Osteocyte (in vitro differentiated cells): ENCODE results near the gene C13orf46. TPM values are rescaled to one million over a fixed set of nuclear protein-coding genes. Genes with fewer than 3 reads are reported as not detected.

ENCODE experiments used
- DNase-seq: peaks from one replicate; pipeline ENCODE4 v3.0.0; 2021; ENCODE audit warnings: mixed read lengths; ENCODE audit not compliant: unreplicated experiment; ENCODE audit errors: extremely low spot score
- H3K27ac Mint-ChIP-seq: one replicate; pipeline ENCODE4 v1.8.0; 2021; ENCODE audit warnings: mild to moderate bottlenecking, mixed read lengths; ENCODE audit not compliant: unreplicated experiment
- H3K27me3 Mint-ChIP-seq: one replicate; pipeline ENCODE4 v1.8.0; 2021; ENCODE audit warnings: mixed read lengths; ENCODE audit not compliant: unreplicated experiment
- H3K36me3 Mint-ChIP-seq: one replicate; pipeline ENCODE4 v1.8.0; 2021; ENCODE audit warnings: mixed read lengths; ENCODE audit not compliant: unreplicated experiment
- H3K4me1 Mint-ChIP-seq: one replicate; pipeline ENCODE4 v1.8.0; 2021; ENCODE audit warnings: mixed read lengths; ENCODE audit not compliant: unreplicated experiment
- H3K4me3 Mint-ChIP-seq: one replicate; pipeline ENCODE4 v1.8.0; 2021; ENCODE audit warnings: mild to moderate bottlenecking, moderate library complexity, mixed read lengths; ENCODE audit not compliant: unreplicated experiment
- H3K9me3 Mint-ChIP-seq: one replicate; pipeline ENCODE4 v1.8.0; 2021; ENCODE audit warnings: mixed read lengths; ENCODE audit not compliant: unreplicated experiment
- total RNA-seq: library from RNA; stranded (reverse); gene quantifications from 2 replicates; pipeline ENCODE4 v1.2.1, GENCODE V29; 2021
- TF ChIP-seq, protein P1 (sequence below): fragments of 200-600 bp; sonication (generic); IDR thresholded peaks from 2 replicates; pipeline ENCODE4 v1.5.0; 2021; ENCODE audit warnings: antibody characterized with exemption, mild to moderate bottlenecking, moderate library complexity

The C13orf46 gene
- total RNA-seq, 1 donor from 2014 or later: 2.4 TPM

DNA sequence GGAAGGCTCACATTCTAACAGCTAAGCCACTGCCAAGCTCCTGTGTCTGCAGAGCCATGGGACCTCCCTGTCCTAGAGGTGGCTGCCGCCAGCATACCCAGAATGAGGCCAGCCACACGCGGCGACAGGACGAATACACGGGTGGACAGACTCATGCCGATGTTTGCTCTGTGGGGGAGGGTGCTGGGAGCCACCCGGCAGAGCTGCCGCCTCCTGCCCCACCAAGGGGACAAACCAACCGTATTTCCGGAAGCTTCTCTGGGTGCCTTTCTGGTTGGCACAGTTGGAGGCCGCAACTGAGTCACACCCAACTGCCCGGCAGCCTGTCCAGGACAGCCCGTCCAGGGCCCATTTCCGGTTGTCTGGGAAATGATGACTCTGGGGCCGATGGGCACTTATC, 20.3 kb downstream of the C13orf46 start:
- TF ChIP-seq, protein P1, sequence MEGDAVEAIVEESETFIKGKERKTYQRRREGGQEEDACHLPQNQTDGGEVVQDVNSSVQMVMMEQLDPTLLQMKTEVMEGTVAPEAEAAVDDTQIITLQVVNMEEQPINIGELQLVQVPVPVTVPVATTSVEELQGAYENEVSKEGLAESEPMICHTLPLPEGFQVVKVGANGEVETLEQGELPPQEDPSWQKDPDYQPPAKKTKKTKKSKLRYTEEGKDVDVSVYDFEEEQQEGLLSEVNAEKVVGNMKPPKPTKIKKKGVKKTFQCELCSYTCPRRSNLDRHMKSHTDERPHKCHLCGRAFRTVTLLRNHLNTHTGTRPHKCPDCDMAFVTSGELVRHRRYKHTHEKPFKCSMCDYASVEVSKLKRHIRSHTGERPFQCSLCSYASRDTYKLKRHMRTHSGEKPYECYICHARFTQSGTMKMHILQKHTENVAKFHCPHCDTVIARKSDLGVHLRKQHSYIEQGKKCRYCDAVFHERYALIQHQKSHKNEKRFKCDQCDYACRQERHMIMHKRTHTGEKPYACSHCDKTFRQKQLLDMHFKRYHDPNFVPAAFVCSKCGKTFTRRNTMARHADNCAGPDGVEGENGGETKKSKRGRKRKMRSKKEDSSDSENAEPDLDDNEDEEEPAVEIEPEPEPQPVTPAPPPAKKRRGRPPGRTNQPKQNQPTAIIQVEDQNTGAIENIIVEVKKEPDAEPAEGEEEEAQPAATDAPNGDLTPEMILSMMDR: no peak
- DNase-seq: no peak
- H3K4me3 Mint-ChIP-seq: no peak overlapping the region
- peaks cover 18% of the 10 kb centered on the region for H3K36me3 Mint-ChIP-seq
- no peaks in the 10 kb centered on the region for H3K4me1 Mint-ChIP-seq
- H3K27ac Mint-ChIP-seq: no peak overlapping the region
- no peaks in the 10 kb centered on the region for H3K27me3 Mint-ChIP-seq
- H3K9me3 Mint-ChIP-seq: no peaks in the 10 kb centered on the region

DNA sequence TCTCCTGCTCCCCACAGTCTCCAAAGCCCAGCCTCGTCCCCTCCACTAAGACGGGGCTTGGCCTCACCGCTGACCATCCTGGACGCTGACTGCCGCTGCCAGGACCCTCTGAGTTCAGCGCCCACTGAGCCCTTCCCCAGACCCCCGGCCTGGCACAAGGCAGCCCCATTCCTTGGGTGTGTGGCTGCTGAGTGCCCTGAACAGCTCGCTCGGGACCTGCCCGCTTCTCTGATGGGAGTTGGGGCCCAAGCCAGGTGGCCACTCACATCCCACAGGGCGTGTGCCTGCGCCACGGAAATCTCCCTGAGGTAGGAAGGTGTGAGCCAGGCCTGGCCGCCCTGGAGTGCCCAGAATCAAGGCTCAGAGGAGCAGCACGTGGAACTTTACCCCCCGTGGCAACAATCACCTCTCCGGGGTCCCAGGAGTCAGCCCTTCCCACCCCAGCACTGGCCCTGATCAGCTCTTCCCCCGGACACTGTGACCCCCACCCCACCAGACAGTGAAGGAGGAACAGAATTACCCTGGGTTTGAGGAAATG, 20.8 kb downstream of the C13orf46 start:
- no peak for DNase-seq
- TF ChIP-seq, protein P1: no peak
- Mint-ChIP-seq H3K4me1 (no peaks in the 10 kb centered on the region), H3K27ac (no peak overlapping the region), H3K4me3 (no peak overlapping the region), H3K9me3 (no peaks in the 10 kb centered on the region), H3K27me3 (no peaks in the 10 kb centered on the region), H3K36me3 (peaks cover 17% of the 10 kb centered on the region)

DNA sequence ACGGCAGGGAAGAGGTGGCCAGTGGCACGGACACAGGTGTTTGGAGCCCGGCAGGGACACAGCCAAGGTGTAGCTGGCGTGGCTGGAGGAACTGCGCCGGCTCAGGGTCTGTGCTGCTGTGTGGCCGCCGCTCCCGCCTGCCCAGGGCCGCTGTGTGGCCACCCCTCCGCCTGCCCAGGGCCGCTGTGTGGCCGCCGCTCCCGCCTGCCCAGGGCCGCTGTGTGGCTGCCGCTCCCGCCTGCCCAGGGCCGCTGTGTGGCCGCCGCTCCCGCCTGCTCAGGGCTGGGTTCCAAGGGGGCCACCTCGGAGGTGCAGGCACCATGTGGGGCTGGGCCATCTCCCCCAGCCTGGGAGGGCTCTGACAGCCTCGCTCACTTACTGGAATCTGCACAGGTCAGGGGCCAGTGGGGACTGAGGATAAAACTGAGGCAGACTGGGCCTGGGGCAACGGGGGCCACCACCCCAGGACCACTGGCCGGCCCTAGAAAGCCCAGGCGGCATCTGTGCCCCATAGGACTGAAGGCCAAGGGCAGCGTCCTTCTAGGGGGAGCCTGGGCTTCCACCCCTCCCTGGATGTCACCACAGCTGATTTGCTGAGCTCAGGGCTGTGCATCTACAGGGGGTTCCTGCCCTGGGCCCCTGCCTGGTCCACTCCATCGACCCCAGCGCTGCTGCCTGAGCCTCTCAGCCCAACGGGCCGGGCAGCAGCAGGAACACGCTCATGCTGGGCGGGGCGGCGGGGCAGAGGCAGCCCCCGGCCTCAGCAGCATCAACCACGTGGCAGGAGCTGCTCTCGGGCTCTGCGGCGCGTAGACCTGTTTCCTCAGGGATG, 21.5 kb downstream of the C13orf46 start:
- Mint-ChIP-seq H3K4me3 (no peak overlapping the region), H3K36me3 (peaks cover 16% of the 10 kb centered on the region), H3K9me3 (no peaks in the 10 kb centered on the region), H3K4me1 (no peaks in the 10 kb centered on the region), H3K27me3 (no peaks in the 10 kb centered on the region), H3K27ac (no peak overlapping the region)
- TF ChIP-seq, protein P1: no peak
- DNase-seq: no peak

DNA sequence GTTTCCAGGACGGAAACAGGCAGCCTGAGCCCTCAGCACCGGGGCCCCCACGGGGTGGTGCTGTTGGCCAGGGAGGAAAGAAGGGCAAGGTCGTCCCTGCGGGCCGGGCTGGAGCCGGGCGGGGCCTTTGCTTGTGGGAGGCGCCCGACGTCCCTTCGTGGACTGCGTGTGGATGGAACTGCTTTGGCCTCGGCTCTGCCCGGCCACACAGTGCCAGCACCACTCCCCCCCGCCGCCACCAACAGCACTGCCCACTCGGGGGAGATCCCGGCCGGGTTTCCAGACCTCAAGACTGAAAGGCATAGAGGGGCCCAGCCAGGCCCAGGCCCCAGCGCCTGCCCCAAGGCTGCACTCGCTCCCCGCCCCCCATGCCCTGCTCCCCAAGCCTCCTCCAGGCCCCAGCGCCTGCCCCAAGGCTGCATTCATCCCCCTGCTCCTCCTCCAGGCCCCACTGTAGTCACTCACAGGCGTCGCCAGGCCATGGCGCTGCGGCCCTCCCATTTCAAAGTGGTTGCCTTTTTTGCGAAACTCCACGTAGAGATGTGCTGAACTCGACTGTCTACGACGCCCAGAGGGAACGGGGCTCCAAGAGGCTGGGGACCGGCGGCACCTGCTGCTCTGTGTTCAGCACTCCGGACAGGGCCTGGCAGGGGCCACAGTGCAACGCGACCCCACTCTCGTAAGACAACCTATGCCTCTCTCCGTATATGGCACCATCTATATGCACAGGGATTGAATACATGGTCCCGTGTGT, 22.5 kb downstream of the C13orf46 start:
- Mint-ChIP-seq H3K36me3 (peaks cover 16% of the 10 kb centered on the region), H3K9me3 (no peaks in the 10 kb centered on the region), H3K4me3 (no peak overlapping the region), H3K27me3 (no peaks in the 10 kb centered on the region), H3K27ac (no peak overlapping the region), H3K4me1 (no peaks in the 10 kb centered on the region)
- DNase-seq: no peak
- TF ChIP-seq, protein P1: peak; percentile 48
